Activated naive CD4-positive, alpha-beta T cell treated with anti-CD3 and anti-CD28 coated beads for 36 hours (primary cell): ENCODE data around the gene NPAS1. TPM values are rescaled to one million over a fixed set of nuclear protein-coding genes. Genes with fewer than 3 reads are reported as not detected.

Experiments
- CTCF ChIA-PET: fragments of 350-600 bp; sonication (Branson Sonifier 250); formaldehyde crosslinking; loops from one replicate; lab custom pipeline; 2021; ENCODE audit warnings: antibody characterized with exemption; lab: Charles Lee
- DNase-seq: peaks from one replicate; pipeline ENCODE4 v3.0.0-alpha.2; 2020
- H3K27ac Mint-ChIP-seq: one replicate; pipeline ENCODE4 v1.8.0; 2021; ENCODE audit warnings: mild to moderate bottlenecking, mixed read lengths
- H3K27me3 Mint-ChIP-seq: one replicate; pipeline ENCODE4 v1.8.0; 2021; ENCODE audit warnings: low read depth, mixed read lengths
- H3K36me3 Mint-ChIP-seq: one replicate; pipeline ENCODE4 v1.8.0; 2021; ENCODE audit warnings: low read depth, mixed read lengths
- H3K4me1 Mint-ChIP-seq: one replicate; pipeline ENCODE4 v1.8.0; 2021; ENCODE audit warnings: low read depth, mixed read lengths
- H3K4me3 Mint-ChIP-seq: one replicate; pipeline ENCODE4 v1.8.0; 2021; ENCODE audit warnings: mild to moderate bottlenecking, moderate library complexity, mixed read lengths
- H3K9me3 Mint-ChIP-seq: one replicate; pipeline ENCODE4 v1.8.0; 2021; ENCODE audit warnings: mixed read lengths
- intact Hi-C: fragments of 100-400 bp; cut with micrococcal nuclease; formaldehyde crosslinking; loops from one replicate; pipeline ENCODE4 v1.15.1; 2023
- total RNA-seq, 2 experiments: library from RNA; stranded (reverse); gene quantifications; one replicate each; pipeline ENCODE4 v1.2.3, GENCODE V29; 2021

NPAS1 gene
- total RNA-seq, 2 experiments from 2014 or later: 0.21 TPM; not detected in 1

DNA sequence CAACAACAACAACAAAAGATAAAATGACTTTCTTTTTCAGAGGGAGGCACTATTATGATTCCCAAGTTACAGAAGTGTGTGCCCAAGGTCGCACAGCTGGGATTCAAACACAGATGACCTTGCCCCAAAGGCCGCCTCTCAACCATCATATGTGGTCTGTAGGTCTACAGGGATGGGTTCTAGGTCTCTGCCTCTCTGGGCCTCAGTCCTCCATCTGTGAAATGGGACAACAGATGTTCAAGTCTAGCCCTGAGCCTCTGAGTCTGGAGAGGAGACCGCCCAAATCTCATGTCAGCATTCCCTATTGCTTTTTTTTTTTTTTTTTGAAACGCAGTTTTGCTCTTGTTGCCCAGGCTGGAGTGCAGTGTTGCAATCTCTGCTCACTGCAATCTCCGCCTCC lies 4.9 kb downstream of the NPAS1 start:
- H3K9me3 Mint-ChIP-seq: no peaks in the 10 kb centered on the region
- no peak for DNase-seq
- no peaks in the 10 kb centered on the region for H3K36me3 Mint-ChIP-seq
- intact Hi-C loops: no loop called here
- H3K27ac Mint-ChIP-seq: no peak overlapping the region
- peaks cover 44% of the 10 kb centered on the region for H3K27me3 Mint-ChIP-seq
- peaks cover 14% of the 10 kb centered on the region for H3K4me1 Mint-ChIP-seq
- H3K4me3 Mint-ChIP-seq: no peak overlapping the region
- CTCF ChIA-PET: interaction anchor here (0.6 to 5.4 kb wide), 2 partner anchors 10 to 12 kb away, joined by 3 to 38 read pairs; no protein-coding TSS in a partner anchor

DNA sequence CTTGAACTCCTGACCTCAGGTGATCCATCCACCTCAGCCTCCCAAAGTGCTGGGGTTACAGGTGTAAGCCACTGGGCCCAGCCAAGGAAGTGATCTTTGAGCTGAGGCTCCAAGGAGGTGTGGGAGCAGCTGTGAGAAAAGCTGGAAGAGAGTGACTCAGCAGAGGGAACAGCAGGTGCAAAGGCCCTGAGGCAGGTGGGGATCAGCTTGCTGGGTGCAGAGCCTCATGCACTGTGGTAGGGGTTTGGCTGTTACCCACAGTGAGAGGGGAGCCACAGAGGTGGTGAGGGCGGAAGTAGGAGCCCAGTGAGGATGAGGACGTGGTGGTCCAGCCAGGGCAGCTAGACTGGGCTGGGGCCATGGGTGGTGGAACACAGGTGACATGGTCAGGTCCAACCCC lies 6.5 kb downstream of the NPAS1 start:
- no peaks in the 10 kb centered on the region for H3K36me3 Mint-ChIP-seq
- H3K4me1 Mint-ChIP-seq: peaks cover 8% of the 10 kb centered on the region
- CTCF ChIA-PET: interaction anchor here (0.8 to 5.4 kb wide), 5 partner anchors 8 to 221 kb away, joined by 3 to 38 read pairs (median 4); no protein-coding TSS in a partner anchor
- H3K27ac Mint-ChIP-seq: no peak overlapping the region
- intact Hi-C loops: no loop called here
- no peak overlapping the region for H3K4me3 Mint-ChIP-seq
- DNase-seq: no peak
- H3K9me3 Mint-ChIP-seq: no peaks in the 10 kb centered on the region
- H3K27me3 Mint-ChIP-seq: peaks cover 43% of the 10 kb centered on the region

DNA sequence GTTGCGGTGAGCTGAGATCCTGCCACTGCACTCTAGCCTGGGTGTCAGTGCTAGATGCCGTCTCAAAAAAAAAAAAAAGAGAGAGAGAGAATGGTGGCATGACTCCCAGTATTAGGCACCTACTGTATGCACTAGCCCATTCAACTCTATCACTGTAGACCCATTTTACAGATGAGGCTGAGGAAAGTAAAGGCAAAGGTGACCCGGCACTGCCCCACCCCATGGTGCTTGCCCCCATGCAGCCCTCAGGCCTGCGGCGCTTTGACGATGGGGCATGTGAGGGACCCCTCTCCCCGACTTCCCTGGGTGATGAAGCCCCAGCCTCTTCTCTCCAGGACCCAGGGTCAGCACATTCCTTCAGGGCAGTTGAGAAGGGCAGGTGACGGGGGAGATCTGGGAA lies 7.3 kb downstream of the NPAS1 start:
- intact Hi-C loops: no loop called here
- no peaks in the 10 kb centered on the region for H3K36me3 Mint-ChIP-seq
- H3K4me1 Mint-ChIP-seq: peaks cover 6% of the 10 kb centered on the region
- CTCF ChIA-PET: interaction anchor here (1.7 to 5.4 kb wide), 2 partner anchors 9 to 14 kb away, joined by 4 to 38 read pairs; no protein-coding TSS in a partner anchor
- no peak overlapping the region for H3K4me3 Mint-ChIP-seq
- peaks cover 42% of the 10 kb centered on the region for H3K27me3 Mint-ChIP-seq
- no peak overlapping the region for H3K27ac Mint-ChIP-seq
- H3K9me3 Mint-ChIP-seq: no peaks in the 10 kb centered on the region
- DNase-seq: no peak

DNA sequence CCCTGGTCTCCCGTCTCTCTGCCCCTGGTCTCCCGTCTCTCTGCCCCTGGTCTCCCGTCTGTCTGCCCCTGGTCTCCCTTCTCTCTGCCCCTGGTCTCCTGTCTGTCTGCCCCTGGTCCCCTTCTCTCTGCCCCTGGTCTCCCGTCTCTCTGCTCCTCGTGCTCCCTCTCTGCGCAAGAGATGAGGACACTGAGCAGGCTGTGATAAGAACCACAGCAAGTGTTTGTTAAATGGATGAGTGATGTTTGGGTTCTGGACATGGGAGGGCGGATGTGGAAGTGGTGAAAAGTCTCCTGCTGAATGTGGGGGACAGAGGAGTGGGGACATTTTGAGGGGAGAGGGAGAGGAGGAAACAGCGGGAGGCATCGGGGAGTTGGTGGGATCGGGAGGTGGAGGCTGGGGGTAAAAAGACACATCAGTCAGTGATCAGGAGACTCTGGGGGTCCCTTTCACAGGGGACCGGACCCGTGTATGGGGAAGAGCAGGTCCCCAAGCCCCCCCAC lies 8.0 kb downstream of the NPAS1 start:
- no peak for DNase-seq
- no peaks in the 10 kb centered on the region for H3K9me3 Mint-ChIP-seq
- no peaks in the 10 kb centered on the region for H3K36me3 Mint-ChIP-seq
- peaks cover 41% of the 10 kb centered on the region for H3K27me3 Mint-ChIP-seq
- peaks cover 8% of the 10 kb centered on the region for H3K4me1 Mint-ChIP-seq
- H3K4me3 Mint-ChIP-seq: no peak overlapping the region
- H3K27ac Mint-ChIP-seq: no peak overlapping the region
- CTCF ChIA-PET: interaction anchor here (2.2 kb wide), 1 partner anchor 15 kb away, joined by 8 read pairs; no protein-coding TSS in a partner anchor
- intact Hi-C loops: no loop called here

DNA sequence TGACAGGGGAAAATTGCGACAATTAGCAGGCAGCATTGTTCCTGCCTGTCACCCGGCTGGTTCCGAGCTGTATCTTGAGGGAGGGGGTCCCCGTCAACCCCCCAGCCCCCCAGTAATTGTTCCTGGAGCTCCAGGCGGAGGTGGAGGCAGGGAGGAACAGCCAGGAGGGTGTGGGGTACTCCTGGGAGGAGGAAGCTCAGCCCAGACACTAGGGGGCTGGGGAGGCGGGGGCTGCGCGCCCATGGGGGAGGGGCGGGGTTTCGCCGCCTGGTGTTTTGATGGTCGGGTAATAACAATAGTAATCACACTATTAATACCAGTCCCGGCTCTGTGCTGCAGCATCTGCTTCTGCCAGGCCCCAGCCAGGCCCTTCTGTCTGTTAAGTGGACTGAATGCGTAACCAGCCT lies 8.6 kb downstream of the NPAS1 start:
- Mint-ChIP-seq H3K4me3 (no peak overlapping the region), H3K4me1 (peaks cover 4% of the 10 kb centered on the region), H3K9me3 (no peaks in the 10 kb centered on the region), H3K36me3 (no peaks in the 10 kb centered on the region), H3K27me3 (peaks cover 36% of the 10 kb centered on the region), H3K27ac (no peak overlapping the region)
- intact Hi-C loops: no loop called here
- no peak for DNase-seq
- CTCF ChIA-PET: interaction anchor here (2.2 kb wide), 1 partner anchor 15 kb away, joined by 8 read pairs; no protein-coding TSS in a partner anchor

DNA sequence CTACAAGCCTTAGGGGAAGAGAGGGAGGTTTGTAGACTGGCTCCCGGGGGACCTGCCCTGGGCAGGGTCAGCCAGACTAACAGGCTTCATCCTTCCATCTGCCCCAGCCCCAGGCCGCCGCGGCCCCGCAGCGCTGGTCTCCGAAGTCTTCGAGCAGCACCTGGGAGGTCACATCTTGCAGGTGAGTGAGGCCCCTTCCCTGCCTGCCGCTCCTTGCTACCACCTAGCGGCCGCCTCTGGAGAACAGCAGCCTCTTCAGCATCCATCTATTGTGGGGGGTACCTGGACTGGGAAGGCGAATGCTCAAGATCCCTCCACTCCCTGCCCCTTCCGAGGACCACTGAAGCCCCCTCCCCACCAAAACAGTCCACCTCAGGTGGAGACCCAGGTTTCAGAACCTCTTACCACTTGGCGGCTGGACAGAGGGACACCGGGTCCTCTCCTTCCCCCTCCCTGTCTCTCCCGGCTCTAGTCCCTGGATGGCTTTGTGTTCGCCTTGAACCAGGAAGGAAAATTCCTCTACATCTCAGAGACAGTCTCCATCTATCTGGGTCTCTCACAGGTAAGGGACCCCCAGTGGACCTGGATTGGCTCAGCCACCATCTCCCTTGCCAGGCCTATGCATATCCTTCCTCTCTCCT lies 12.7 kb downstream of the NPAS1 start:
- H3K4me3 Mint-ChIP-seq: no peak overlapping the region
- DNase-seq: peak; percentile 67
- no peak overlapping the region for H3K27ac Mint-ChIP-seq
- H3K36me3 Mint-ChIP-seq: no peaks in the 10 kb centered on the region
- no peaks in the 10 kb centered on the region for H3K9me3 Mint-ChIP-seq
- intact Hi-C loops: loop anchor here (1.0 kb wide), 1 partner anchor 19 kb away; no protein-coding TSS in a partner anchor
- peaks cover 19% of the 10 kb centered on the region for H3K4me1 Mint-ChIP-seq
- CTCF ChIA-PET: interaction anchor here (2.4 kb wide), 1 partner anchor 19 kb away, joined by 20 read pairs; no protein-coding TSS in a partner anchor
- peaks cover 21% of the 10 kb centered on the region for H3K27me3 Mint-ChIP-seq

DNA sequence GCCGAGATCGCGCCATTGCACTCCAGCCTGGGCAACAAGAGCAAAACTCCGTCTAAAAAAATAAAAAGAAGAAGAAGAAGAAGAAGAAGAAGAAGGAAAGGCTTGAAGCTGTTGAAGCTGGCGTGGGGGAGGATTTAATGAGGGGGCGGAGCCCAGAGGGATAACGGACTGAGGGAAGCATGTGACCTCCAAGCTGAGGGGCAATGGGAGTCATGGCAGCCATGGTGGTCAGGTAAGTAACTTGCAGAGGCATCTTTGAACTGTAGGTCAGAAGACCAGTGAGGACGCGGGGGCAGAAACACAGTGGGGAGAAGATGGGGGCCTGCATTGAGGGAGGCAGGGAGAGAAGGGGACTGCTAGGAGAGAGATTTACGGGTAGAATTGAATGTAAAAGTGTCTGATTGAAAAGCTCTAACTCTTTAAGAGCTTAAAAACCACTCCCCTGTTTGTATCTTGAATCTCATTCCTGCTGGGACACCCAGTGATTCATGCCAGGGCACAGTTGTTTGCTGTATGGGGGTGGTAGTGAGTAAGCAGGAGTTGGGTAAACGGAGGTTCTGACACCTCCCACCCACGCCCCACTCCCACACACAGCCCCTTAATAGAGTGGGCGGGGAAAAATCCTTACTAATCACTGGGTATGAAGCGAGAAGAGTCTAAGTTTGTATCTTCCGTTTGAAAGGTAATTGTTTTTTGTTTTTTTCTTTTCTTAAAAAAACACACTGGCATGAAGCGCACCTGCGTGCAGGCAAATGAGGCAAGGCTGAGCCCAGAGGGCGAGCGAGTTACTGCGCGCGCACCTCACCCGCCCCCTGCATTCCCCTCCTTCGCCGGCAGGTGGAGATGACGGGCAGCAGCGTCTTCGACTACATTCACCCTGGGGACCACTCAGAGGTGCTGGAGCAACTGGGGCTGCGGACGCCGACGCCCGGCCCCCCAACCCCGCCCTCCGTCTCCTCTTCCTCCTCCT lies 15.8 kb downstream of the NPAS1 start:
- peak; percentile 97 for DNase-seq
- CTCF ChIA-PET: interaction anchor here (0.7 to 3.4 kb wide), 17 partner anchors 12 to 247 kb away, joined by 3 to 35 read pairs (median 4); partner anchors contain the start of genes SAE1, SLC1A5 and ZC3H4
- H3K9me3 Mint-ChIP-seq: no peaks in the 10 kb centered on the region
- peak overlapping the region; percentile 81 for H3K4me3 Mint-ChIP-seq
- H3K36me3 Mint-ChIP-seq: no peaks in the 10 kb centered on the region
- H3K4me1 Mint-ChIP-seq: peaks cover 19% of the 10 kb centered on the region
- intact Hi-C loops: loop anchor here (1.0 kb wide), 3 partner anchors 13 to 209 kb away; partner anchors contain the start of gene TMEM160
- H3K27ac Mint-ChIP-seq: peak overlapping the region; percentile 43
- H3K27me3 Mint-ChIP-seq: peaks cover 8% of the 10 kb centered on the region

DNA sequence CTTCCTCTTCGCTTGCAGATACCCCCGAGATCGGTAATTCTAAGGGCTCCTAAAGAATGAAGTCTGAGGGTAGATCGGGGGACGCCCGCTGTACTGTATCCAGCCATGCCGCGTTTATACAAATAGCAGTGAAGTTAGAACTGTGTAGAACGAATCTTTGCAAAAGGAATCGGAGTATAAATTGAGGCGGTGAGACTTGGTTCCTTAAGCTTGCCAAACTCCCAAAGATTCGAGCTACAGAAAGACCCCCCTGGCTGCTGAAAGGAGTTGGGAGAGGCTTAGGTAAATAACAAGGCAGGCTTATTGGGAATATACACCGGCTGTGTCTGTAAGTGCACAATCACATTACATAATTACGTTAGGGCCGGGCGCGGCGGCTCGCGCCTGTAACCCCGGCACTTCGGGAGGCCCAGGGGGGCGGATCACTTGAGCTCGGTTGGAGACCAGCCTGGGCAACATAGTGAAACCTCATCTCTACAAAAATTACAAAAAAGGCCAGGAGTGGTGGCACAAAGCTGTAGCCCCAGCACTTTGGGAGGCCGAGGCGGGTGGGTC lies 16.5 kb downstream of the NPAS1 start:
- Mint-ChIP-seq H3K36me3 (no peaks in the 10 kb centered on the region), H3K9me3 (no peaks in the 10 kb centered on the region), H3K27ac (peak overlapping the region; percentile 43), H3K4me3 (peak overlapping the region; percentile 81), H3K27me3 (peaks cover 5% of the 10 kb centered on the region), H3K4me1 (peaks cover 19% of the 10 kb centered on the region)
- DNase-seq: peak; percentile 26
- CTCF ChIA-PET: interaction anchor here (0.6 to 3.4 kb wide), 22 partner anchors 9 to 332 kb away, joined by 3 to 35 read pairs (median 4); partner anchors contain the start of genes DHX34, SAE1 and ZC3H4
- intact Hi-C loops: no loop called here

DNA sequence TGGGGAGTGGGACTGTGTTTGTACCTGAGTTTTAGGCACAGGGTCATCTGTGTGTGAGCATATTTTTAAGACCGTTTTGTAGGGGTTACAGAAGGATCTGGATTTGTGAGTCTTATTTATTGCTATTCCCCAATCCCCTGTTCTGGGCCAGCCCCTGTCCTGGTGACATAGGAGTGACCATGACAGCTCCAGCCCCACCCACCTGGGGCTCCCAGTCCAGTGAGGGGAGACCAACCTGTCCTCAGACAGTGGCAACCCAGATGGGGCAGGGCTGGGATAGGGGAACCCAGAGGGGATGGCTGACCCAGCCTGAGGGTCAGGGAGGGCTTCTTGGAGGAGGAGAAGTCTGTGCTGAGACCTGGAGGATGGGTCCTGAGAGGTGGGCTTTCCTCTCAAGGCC lies 18.1 kb downstream of the NPAS1 start:
- Mint-ChIP-seq H3K36me3 (no peaks in the 10 kb centered on the region), H3K9me3 (no peaks in the 10 kb centered on the region), H3K4me3 (no peak overlapping the region), H3K4me1 (peaks cover 16% of the 10 kb centered on the region), H3K27me3 (no peaks in the 10 kb centered on the region), H3K27ac (no peak overlapping the region)
- intact Hi-C loops: no loop called here
- DNase-seq: no peak
- CTCF ChIA-PET: interaction anchor here (0.7 to 2.5 kb wide), 5 partner anchors 10 to 209 kb away, joined by 3 to 11 read pairs (median 6); no protein-coding TSS in a partner anchor

DNA sequence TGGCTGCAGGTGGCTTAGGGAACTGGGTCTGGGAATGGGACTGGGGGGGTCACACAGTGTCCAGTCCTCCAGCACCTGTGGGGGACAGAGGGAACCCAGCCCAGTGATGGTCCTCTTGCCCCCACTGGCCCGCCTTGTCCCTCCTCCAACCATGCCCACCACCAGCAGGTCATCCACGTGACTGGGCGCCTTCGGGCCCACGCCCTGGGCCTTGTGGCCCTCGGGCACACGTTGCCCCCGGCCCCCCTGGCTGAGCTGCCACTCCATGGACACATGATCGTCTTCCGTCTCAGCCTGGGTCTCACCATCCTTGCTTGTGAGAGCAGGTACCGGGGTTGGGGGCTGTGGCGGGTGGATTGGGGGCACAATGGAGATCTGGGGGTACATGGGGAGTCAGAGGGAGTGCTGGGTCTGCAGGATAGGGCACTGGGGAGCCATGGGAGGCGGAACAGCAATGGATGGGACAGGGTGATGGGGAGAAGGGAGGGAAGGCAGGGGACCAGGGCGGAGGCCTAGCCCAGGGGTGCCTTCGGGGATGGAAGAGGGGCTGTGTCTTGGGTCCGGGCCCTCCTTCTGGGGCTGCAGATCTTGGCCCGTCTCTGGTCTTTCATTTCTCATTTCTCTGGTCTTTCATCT lies 19.7 kb downstream of the NPAS1 start:
- Mint-ChIP-seq H3K4me1 (peaks cover 16% of the 10 kb centered on the region), H3K27me3 (no peaks in the 10 kb centered on the region), H3K27ac (no peak overlapping the region), H3K4me3 (no peak overlapping the region), H3K36me3 (peaks cover 2% of the 10 kb centered on the region), H3K9me3 (no peaks in the 10 kb centered on the region)
- DNase-seq: no peak
- CTCF ChIA-PET: interaction anchor here (1.4 kb wide), 1 partner anchor 26 kb away, joined by 4 read pairs; no protein-coding TSS in a partner anchor
- intact Hi-C loops: no loop called here

DNA sequence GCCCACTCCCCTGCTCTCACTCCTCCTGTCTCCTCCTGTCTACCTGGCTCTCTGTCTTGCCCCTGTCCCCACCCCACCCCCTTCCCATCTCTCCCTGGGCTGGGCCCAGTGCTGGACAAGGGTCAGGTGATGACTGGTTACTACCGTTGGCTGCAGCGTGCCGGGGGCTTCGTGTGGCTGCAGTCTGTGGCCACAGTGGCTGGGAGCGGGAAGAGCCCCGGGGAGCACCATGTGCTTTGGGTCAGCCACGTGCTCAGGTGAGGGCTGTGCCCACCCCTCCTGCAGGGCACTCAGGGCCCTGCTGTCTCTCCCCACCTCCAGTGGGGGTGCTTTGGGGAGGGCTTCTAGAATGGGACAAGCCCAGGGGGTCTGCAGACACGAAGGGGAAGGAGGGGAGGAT lies 21.2 kb downstream of the NPAS1 start:
- Mint-ChIP-seq H3K9me3 (no peaks in the 10 kb centered on the region), H3K27me3 (no peaks in the 10 kb centered on the region), H3K4me1 (peaks cover 5% of the 10 kb centered on the region), H3K27ac (no peak overlapping the region), H3K4me3 (no peak overlapping the region), H3K36me3 (peaks cover 2% of the 10 kb centered on the region)
- DNase-seq: no peak
- CTCF ChIA-PET: no interaction called here
- intact Hi-C loops: no loop called here
